B cell (primary cell): ENCODE data around the gene BTN3A1. TPM values are rescaled to one million over a fixed set of nuclear protein-coding genes. Genes with fewer than 3 reads are reported as not detected.

Source experiments
- ATAC-seq: fragments of 200-7000 bp; cut with Tn5 transposase; one replicate; pipeline ENCODE4 v1.10.0; 2021; ENCODE audit warnings: low read depth, mild to moderate bottlenecking, moderate number of reproducible peaks, moderate library complexity
- CTCF ChIA-PET: fragments of 350-600 bp; sonication (Branson Sonifier 250); formaldehyde crosslinking; loops from one replicate; lab custom pipeline; 2021; ENCODE audit warnings: antibody characterized with exemption, inconsistent platforms; lab: Charles Lee
- POLR2A ChIA-PET: fragments of 350-600 bp; sonication (Branson Sonifier 250); formaldehyde crosslinking; loops from one replicate; lab custom pipeline; 2021; ENCODE audit warnings: antibody characterized with exemption; lab: Charles Lee
- DNase-seq: peaks from one replicate; pipeline ENCODE4 v3.0.0; 2013
- H2AFZ ChIP-seq: 2 replicates; pipeline ENCODE4 v1.6.1; 2012; ENCODE audit warnings: mild to moderate bottlenecking, low read depth, low read length; ENCODE audit not compliant: insufficient read depth, poor library complexity, severe bottlenecking
- H3K27ac ChIP-seq, 2 donors: 1 replicate in 1 of 2; 2 replicates in 1 of 2; pipeline ENCODE4 v1.5.1; 2012 to 2013; ENCODE audit warnings: low read length in 2 of 2, mild to moderate bottlenecking in 2 of 2, moderate library complexity in 1 of 2
- H3K27me3 ChIP-seq, 4 experiments: fragments of 200-600 bp in 1 of 4; sonication (generic) in 1 of 4; replicated peaks in 1 of 4; 1 replicate in 2 of 4; 2 replicates in 2 of 4; pipeline versions ENCODE4 v1.6.1 to v1.7.0; 2013 to 2016; ENCODE audit warnings: low read length in 3 of 4, mild to moderate bottlenecking in 2 of 4, mixed read lengths in 1 of 4, moderate library complexity in 1 of 4; ENCODE audit not compliant: insufficient read depth in 4 of 4, control insufficient read depth in 3 of 4; ENCODE audit errors: control extremely low read depth in 1 of 4
- H3K36me3 ChIP-seq, 2 experiments: replicated peaks in 1 of 2; 1 replicate in 1 of 2; 2 replicates in 1 of 2; pipeline versions ENCODE4 v1.6.1 to v1.7.1; 2013; ENCODE audit warnings: low read length in 1 of 2; ENCODE audit not compliant: insufficient read depth in 2 of 2, control insufficient read depth in 1 of 2; ENCODE audit errors: control extremely low read depth in 1 of 2, extremely low read depth in 1 of 2
- H3K4me1 ChIP-seq, 2 donors: fragments of 200-600 bp in 1 of 2; sonication (generic) in 1 of 2; 1 replicate in 1 of 2; 2 replicates in 1 of 2; pipeline versions ENCODE4 v1.5.1 to v1.6.1; 2013 to 2017; ENCODE audit warnings: low read length in 2 of 2; ENCODE audit not compliant: control insufficient read depth in 2 of 2, insufficient read depth in 2 of 2
- H3K4me2 ChIP-seq: replicated peaks from 2 replicates; pipeline ENCODE3; 2012; ENCODE audit warnings: mild to moderate bottlenecking, low read depth, low read length; ENCODE audit not compliant: poor library complexity, severe bottlenecking
- H3K4me3 ChIP-seq, 5 experiments: fragments of 200-600 bp in 1 of 5; sonication (generic) in 1 of 5; 1 replicate in 3 of 5; 2 replicates in 2 of 5; pipeline versions ENCODE4 v1.5.1 to v1.7.0; 2011 to 2016; ENCODE audit warnings: low read length in 4 of 5, mild to moderate bottlenecking in 4 of 5, low read depth in 2 of 5, control low read depth in 1 of 5, moderate library complexity in 1 of 5; ENCODE audit not compliant: insufficient read depth in 1 of 5; ENCODE audit errors: control extremely low read depth in 1 of 5, extremely low read depth in 1 of 5
- H3K79me2 ChIP-seq: fragments of 200-600 bp; sonication (generic); one replicate; pipeline ENCODE4 v1.6.0; 2016; ENCODE audit warnings: low read length; ENCODE audit not compliant: control insufficient read depth, insufficient read depth
- H3K9ac ChIP-seq: fragments of 200-600 bp; sonication (generic); 2 replicates; pipeline ENCODE4 v1.6.1; 2017; ENCODE audit warnings: mild to moderate bottlenecking, low read length, moderate library complexity
- H3K9me3 ChIP-seq, 3 donors: one replicate each; pipeline versions ENCODE4 v1.6.1 to v1.7.1; 2013; ENCODE audit warnings: low read length in 2 of 3; ENCODE audit not compliant: control insufficient read depth in 2 of 3, insufficient read depth in 1 of 3; ENCODE audit errors: control extremely low read depth in 1 of 3
- H4K20me1 ChIP-seq: 2 replicates; pipeline ENCODE4 v1.6.0; 2012; ENCODE audit warnings: mild to moderate bottlenecking, low read length; ENCODE audit not compliant: insufficient read depth, control insufficient read depth, poor library complexity, severe bottlenecking
- H3K27ac Mint-ChIP-seq: one replicate; pipeline ENCODE4 v1.8.0; 2021; ENCODE audit warnings: mixed read lengths
- H3K27me3 Mint-ChIP-seq: one replicate; pipeline ENCODE4 v1.8.0; 2021; ENCODE audit warnings: mixed read lengths
- H3K4me1 Mint-ChIP-seq: one replicate; pipeline ENCODE4 v1.8.0; 2021; ENCODE audit warnings: mixed read lengths
- H3K4me3 Mint-ChIP-seq: one replicate; pipeline ENCODE4 v1.8.0; 2021; ENCODE audit warnings: mixed read lengths
- H3K9me3 Mint-ChIP-seq: one replicate; pipeline ENCODE4 v1.8.0; 2022; ENCODE audit warnings: mixed read lengths; ENCODE audit not compliant: insufficient read depth
- CTCF ChIP-seq: fragments of 200-600 bp; IDR thresholded peaks from one replicate; pipeline ENCODE4 v1.8.0; 2022; ENCODE audit warnings: antibody characterized with exemption, mild to moderate bottlenecking
- EZH2 ChIP-seq: IDR thresholded peaks from 2 replicates; pipeline ENCODE4 v1.6.1; 2012; ENCODE audit warnings: borderline replicate concordance, low read depth, mild to moderate bottlenecking, moderate library complexity, low read length; ENCODE audit not compliant: insufficient read depth, poor library complexity, severe bottlenecking
- WGBS: methylation state at CpG from one replicate; pipeline ENCODE4 v1.1.5; 2013; ENCODE audit warnings: missing lambda C conversion rate; ENCODE audit not compliant: insufficient coverage; 5-methylcytosine and 5-hydroxymethylcytosine counted together
- intact Hi-C: fragments of 100-400 bp; cut with micrococcal nuclease; formaldehyde crosslinking; loops from one replicate; pipeline ENCODE4 v1.10.0; 2022
- polyA plus RNA-seq: library from polyadenylated mRNA; depleted of rRNA; stranded (reverse); fragments of >200 nt; gene quantifications from 2 replicates; pipeline ENCODE4 v1.2.3, GENCODE V29; 2012
- total RNA-seq, 2 donors: library from RNA; stranded (reverse); fragments of 120-200 nt in 1 of 2; gene quantifications; 1 replicate in 1 of 2; 2 replicates in 1 of 2; pipeline versions ENCODE4 v1.2.3 to v1.2.4, GENCODE V29; 2013 to 2022

BTN3A1 gene
- total and polyA plus RNA-seq, 2 donors (not counting 1 experiment from before 2014, with no cell fraction given), result 133 to 175 TPM

- intact Hi-C loops, result no loop called here
- Histone ChIP-seq H3K4me3 (no peak overlapping the region), H3K36me3 (peaks cover 2 to 63% of the 10 kb centered on the region in 2 experiments), H3K9me3 (no peaks in the 10 kb centered on the region), H3K27me3 (no peaks in the 10 kb centered on the region), H4K20me1 (no peaks in the 10 kb centered on the region), H3K27ac (peak overlapping the region in 1 of 2 donors; percentile 58), H2AFZ (no peak overlapping the region), H3K4me1 (peaks cover 22 to 36% of the 10 kb centered on the region in 2 donors), H3K9ac (no peak overlapping the region), H3K4me2 (peak overlapping the region; percentile 20), H3K79me2 (peaks cover 17% of the 10 kb centered on the region)
- 83% methylated on average over 1 of the region's 5 CpGs for WGBS
- Mint-ChIP-seq H3K9me3 (no peaks in the 10 kb centered on the region), H3K27me3 (no peaks in the 10 kb centered on the region), H3K4me3 (no peak overlapping the region), H3K4me1 (peaks cover 41% of the 10 kb centered on the region), H3K27ac (peak overlapping the region; percentile 65)
- ChIA-PET POLR2A (interaction anchor here (0.5 kb wide), 1 partner anchor 92 kb away, joined by 3 read pairs; no protein-coding TSS in a partner anchor), CTCF (interaction anchor here (0.7 to 2.1 kb wide), 3 partner anchors 10 to 107 kb away, joined by 3 to 6 read pairs (median 3); no protein-coding TSS in a partner anchor)
- peak; percentile 26 for DNase-seq
- TF ChIP-seq EZH2, result no peak
- no peak for TF ChIP-seq CTCF
- peak; percentile 28 for ATAC-seq
Measured at GRCh38 chr6:26445934-26446667, 44.0 kb downstream of the BTN3A1 start.

GRCh38 chr6:26447257-26447656 is 45.2 kb downstream of the BTN3A1 start:
- Histone ChIP-seq H3K27ac (no peak overlapping the region), H3K9ac (no peak overlapping the region)
- POLR2A ChIA-PET, result no interaction called here

More at GRCh38 chr6:26447257-26447656, 45.2 kb downstream of the BTN3A1 start:
- H3K27me3 ChIP-seq, result no peaks in the 10 kb centered on the region
- no peaks in the 10 kb centered on the region for H3K9me3 Mint-ChIP-seq
- 100% methylated on average over 3 of the region's 5 CpGs for WGBS
- no peak overlapping the region for H3K4me2 ChIP-seq
- no peak overlapping the region for H3K4me3 Mint-ChIP-seq
- intact Hi-C loops, result no loop called here
- peaks cover 2 to 70% of the 10 kb centered on the region in 2 experiments for H3K36me3 ChIP-seq
- H3K79me2 ChIP-seq, result peaks cover 7% of the 10 kb centered on the region
- peaks cover 14 to 24% of the 10 kb centered on the region in 2 donors for H3K4me1 ChIP-seq
- no peak overlapping the region for H3K27ac Mint-ChIP-seq
- H3K4me1 Mint-ChIP-seq, result peaks cover 35% of the 10 kb centered on the region
- H4K20me1 ChIP-seq, result no peaks in the 10 kb centered on the region
- no peak overlapping the region for H2AFZ ChIP-seq
- TF ChIP-seq EZH2, result no peak
- TF ChIP-seq CTCF, result no peak
- DNase-seq, result no peak
- CTCF ChIA-PET, result interaction anchor here (2.1 kb wide), 1 partner anchor 9 kb away, joined by 6 read pairs; no protein-coding TSS in a partner anchor
- no peak overlapping the region for H3K4me3 ChIP-seq
- no peaks in the 10 kb centered on the region for H3K9me3 ChIP-seq
- H3K27me3 Mint-ChIP-seq, result no peaks in the 10 kb centered on the region
- no peak for ATAC-seq
